GM04503 (cell line): ENCODE data around the gene CSN3.

Source experiments
- DNase-seq: peaks from one replicate; pipeline ENCODE4 v3.0.0-alpha.2; 2012; ENCODE audit warnings: low read depth

Gene CSN3

GRCh38 chr4:70297576-70297975 is 55.2 kb downstream of the CSN3 start:
- DNase-seq: no peak

GRCh38 chr4:70298051-70298450 is 55.7 kb downstream of the CSN3 start:
- no peak for DNase-seq

- DNase-seq: no peak
These were observed 57.2 kb downstream of the CSN3 start for GRCh38 chr4:70299643-70300042.

- DNase-seq: no peak
These were observed 57.8 kb downstream of the CSN3 start for GRCh38 chr4:70300215-70300614.
